Liver (tissue), 9 donors: ENCODE data around the gene OXNAD1. TPM values are rescaled to one million over a fixed set of nuclear protein-coding genes. Genes with fewer than 3 reads are reported as not detected.

Source experiments
- DNase-seq: peaks from one replicate; pipeline ENCODE4 v3.0.0-alpha.2; 2017; ENCODE audit warnings: low spot score
- H3K27ac ChIP-seq, 2 donors: one replicate each; pipeline ENCODE4 v1.7.0; 2013; ENCODE audit warnings: inconsistent platforms in 2 of 2, low read length in 2 of 2, control low read depth in 1 of 2, low read depth in 1 of 2, mild to moderate bottlenecking in 1 of 2
- H3K27me3 ChIP-seq, 4 donors: one replicate each; pipeline versions ENCODE4 v1.6.1 to v1.7.0; 2013; ENCODE audit warnings: low read length in 3 of 4, inconsistent platforms in 1 of 4, mild to moderate bottlenecking in 1 of 4, moderate library complexity in 1 of 4; ENCODE audit not compliant: control insufficient read depth in 4 of 4, insufficient read depth in 4 of 4
- H3K36me3 ChIP-seq, 4 donors: one replicate each; pipeline versions ENCODE4 v1.6.1 to v1.7.0; 2013; ENCODE audit warnings: low read length in 3 of 4, mild to moderate bottlenecking in 3 of 4, low read depth in 1 of 4, moderate library complexity in 1 of 4; ENCODE audit not compliant: control insufficient read depth in 4 of 4, insufficient read depth in 3 of 4
- H3K4me1 ChIP-seq, 4 donors: one replicate each; pipeline versions ENCODE4 v1.6.1 to v1.7.0; 2013; ENCODE audit warnings: low read length in 3 of 4, mild to moderate bottlenecking in 3 of 4, moderate library complexity in 1 of 4; ENCODE audit not compliant: control insufficient read depth in 4 of 4, insufficient read depth in 4 of 4
- H3K4me3 ChIP-seq, 3 donors: one replicate each; pipeline versions ENCODE4 v1.6.1 to v1.7.0; 2013; ENCODE audit warnings: low read length in 3 of 3, control low read depth in 1 of 3, low read depth in 1 of 3, mild to moderate bottlenecking in 1 of 3
- H3K9ac ChIP-seq, 2 donors: one replicate each; pipeline ENCODE4 v1.7.0; 2013; ENCODE audit warnings: low read length in 2 of 2, mild to moderate bottlenecking in 2 of 2, moderate library complexity in 2 of 2, control low read depth in 1 of 2, low read depth in 1 of 2
- H3K9me3 ChIP-seq, 4 donors: one replicate each; pipeline versions ENCODE4 v1.6.1 to v1.7.0; 2013; ENCODE audit warnings: low read length in 3 of 4; ENCODE audit not compliant: control insufficient read depth in 4 of 4
- CTCF ChIP-seq: fragments of 150-350 bp; IDR thresholded peaks from 2 replicates; pipeline ENCODE4 v1.5.1; 2017; ENCODE audit warnings: improper control_type of control experiment, low read depth, low read length; ENCODE audit not compliant: missing input control
- EGR1 ChIP-seq, 2 donors: IDR thresholded peaks; 2 replicates each; pipeline ENCODE4 v1.6.1; 2016 to 2018; ENCODE audit warnings: antibody characterized with exemption in 2 of 2, low read depth in 2 of 2
- GABPA ChIP-seq, 2 donors: IDR thresholded peaks in 1 of 2; conservative IDR thresholded peaks in 1 of 2; 2 replicates each; pipeline ENCODE4 v1.6.1; 2016; ENCODE audit warnings: antibody characterized with exemption in 2 of 2, mild to moderate bottlenecking in 1 of 2, moderate library complexity in 1 of 2
- HNF4A ChIP-seq, 2 donors: conservative IDR thresholded peaks; 2 replicates each; pipeline ENCODE4 v1.6.1; 2016; ENCODE audit warnings: antibody characterized with exemption in 2 of 2, mild to moderate bottlenecking in 2 of 2
- HNF4G ChIP-seq: IDR thresholded peaks from 2 replicates; pipeline ENCODE4 v1.6.1; 2016; ENCODE audit warnings: antibody characterized with exemption
- JUND ChIP-seq, 2 donors: IDR thresholded peaks; 2 replicates each; pipeline ENCODE4 v1.6.1; 2016; ENCODE audit warnings: antibody characterized with exemption in 2 of 2
- MAX ChIP-seq: IDR thresholded peaks from 2 replicates; pipeline ENCODE4 v1.6.1; 2016; ENCODE audit warnings: antibody characterized with exemption
- RAD21 ChIP-seq, 2 donors: IDR thresholded peaks; 2 replicates each; pipeline ENCODE4 v1.6.1; 2016; ENCODE audit warnings: antibody characterized with exemption in 2 of 2, mild to moderate bottlenecking in 2 of 2
- REST ChIP-seq: IDR thresholded peaks from 2 replicates; pipeline ENCODE4 v1.6.1; 2016; ENCODE audit warnings: antibody characterized with exemption, mild to moderate bottlenecking
- RXRA ChIP-seq, 2 donors: IDR thresholded peaks; 2 replicates each; pipeline ENCODE4 v1.6.1; 2017 to 2018; ENCODE audit warnings: antibody characterized with exemption in 2 of 2, mild to moderate bottlenecking in 1 of 2
- TAF1 ChIP-seq: conservative IDR thresholded peaks from 2 replicates; pipeline ENCODE4 v1.6.1; 2016; ENCODE audit warnings: antibody characterized with exemption, mild to moderate bottlenecking
- YY1 ChIP-seq: IDR thresholded peaks from 2 replicates; pipeline ENCODE4 v1.6.1; 2016; ENCODE audit warnings: antibody characterized with exemption, mild to moderate bottlenecking
- ZBTB33 ChIP-seq: IDR thresholded peaks from 2 replicates; pipeline ENCODE4 v1.6.1; 2016; ENCODE audit warnings: antibody characterized with exemption
- WGBS: extraction: QIAGEN DNeasy Blood & Tissue Kit; methylation state at CpG from one replicate; pipeline ENCODE4 v1.1.7; 2013; 5-methylcytosine and 5-hydroxymethylcytosine counted together
- polyA plus RNA-seq, 2 donors: library from polyadenylated mRNA; stranded (reverse) in 1 of 2; unstranded in 1 of 2; fragments of 200-250 nt in 1 of 2; fragments of >200 nt in 1 of 2; fragmentation: Nextera tagmentation in 1 of 2; extraction: Ambion mirVana in 1 of 2; gene quantifications; one replicate each; pipeline versions ENCODE4 v1.2.1 to v1.2.3, GENCODE V29; 2013 to 2015
- total RNA-seq, 2 donors: library from RNA; depleted of rRNA; stranded (reverse); fragments of >200 nt; gene quantifications; one replicate each; pipeline ENCODE4 v1.2.3, GENCODE V29; 2014
- donor health status: healthy.
- donor health status: healthy.
- donor health status: healthy.
- donor health status: healthy.
- donor health status: healthy.

Gene OXNAD1
- total and polyA plus RNA-seq, 4 donors = 9.3 to 24.6 (median 14.1) TPM

GRCh38 chr3:16329036-16329825 is 64.2 kb downstream of the OXNAD1 start:
- Histone ChIP-seq H3K27me3 (no peaks in the 10 kb centered on the region), H3K4me1 (peaks cover 15 to 60% (median 31%) of the 10 kb centered on the region in 4 donors), H3K4me3 (no peak overlapping the region), H3K27ac (peak overlapping the region; percentile 81 to 90), H3K9me3 (no peaks in the 10 kb centered on the region), H3K36me3 (no peaks in the 10 kb centered on the region), H3K9ac (no peak overlapping the region)
- 62% methylated on average over 15 of the region's 15 CpGs for WGBS
- no peak for DNase-seq
- TF ChIP-seq RXRA (IDR thresholded peaks at IDR 0.05) (peak in 1 of 2 donors; percentile 82), REST (no peak), YY1 (peak; percentile 16), TAF1 (no peak), ZBTB33 (no peak), HNF4A (conservative IDR thresholded peaks at IDR 0.05) (peak; percentile 41 to 73), JUND (IDR thresholded peaks at IDR 0.05) (peak in 1 of 2 donors; percentile 52), CTCF (no peak), MAX (no peak), HNF4G (no peak), GABPA (IDR thresholded peaks at IDR 0.05 in 1 of 2, conservative IDR thresholded peaks at IDR 0.05 in 1 of 2) (no peak), RAD21 (IDR thresholded peaks at IDR 0.05) (no peak), EGR1 (IDR thresholded peaks at IDR 0.05; ENCODE audit: low read depth in 2 of 2) (no peak)

- no peak for DNase-seq
- Histone ChIP-seq H3K36me3 (no peaks in the 10 kb centered on the region), H3K9ac (peak overlapping the region in 1 of 2 donors; percentile 12), H3K27me3 (no peaks in the 10 kb centered on the region), H3K4me3 (no peak overlapping the region), H3K4me1 (peaks cover 15 to 59% (median 31%) of the 10 kb centered on the region in 4 donors), H3K27ac (peak overlapping the region; percentile 81 to 90), H3K9me3 (no peaks in the 10 kb centered on the region)
- WGBS = 85% methylated on average over 9 of the region's 9 CpGs
- TF ChIP-seq EGR1 (IDR thresholded peaks at IDR 0.05; ENCODE audit: low read depth in 2 of 2) (no peak), REST (no peak), HNF4A (conservative IDR thresholded peaks at IDR 0.05) (no peak), GABPA (IDR thresholded peaks at IDR 0.05 in 1 of 2, conservative IDR thresholded peaks at IDR 0.05 in 1 of 2) (no peak), CTCF (no peak), ZBTB33 (no peak)
Observed at GRCh38 chr3:16329826-16330129, 64.8 kb downstream of the OXNAD1 start.
